NCI-H1436 (cell line): ENCODE measurements around the gene TST.
A peak's percentile ranks its signal among the peaks of the same experiment; 100 is the strongest.

Experiments
- DNase-seq: peaks from one replicate; lab custom pipeline; 2025; lab: John Stamatoyannopoulos, UW

TST gene

DNA sequence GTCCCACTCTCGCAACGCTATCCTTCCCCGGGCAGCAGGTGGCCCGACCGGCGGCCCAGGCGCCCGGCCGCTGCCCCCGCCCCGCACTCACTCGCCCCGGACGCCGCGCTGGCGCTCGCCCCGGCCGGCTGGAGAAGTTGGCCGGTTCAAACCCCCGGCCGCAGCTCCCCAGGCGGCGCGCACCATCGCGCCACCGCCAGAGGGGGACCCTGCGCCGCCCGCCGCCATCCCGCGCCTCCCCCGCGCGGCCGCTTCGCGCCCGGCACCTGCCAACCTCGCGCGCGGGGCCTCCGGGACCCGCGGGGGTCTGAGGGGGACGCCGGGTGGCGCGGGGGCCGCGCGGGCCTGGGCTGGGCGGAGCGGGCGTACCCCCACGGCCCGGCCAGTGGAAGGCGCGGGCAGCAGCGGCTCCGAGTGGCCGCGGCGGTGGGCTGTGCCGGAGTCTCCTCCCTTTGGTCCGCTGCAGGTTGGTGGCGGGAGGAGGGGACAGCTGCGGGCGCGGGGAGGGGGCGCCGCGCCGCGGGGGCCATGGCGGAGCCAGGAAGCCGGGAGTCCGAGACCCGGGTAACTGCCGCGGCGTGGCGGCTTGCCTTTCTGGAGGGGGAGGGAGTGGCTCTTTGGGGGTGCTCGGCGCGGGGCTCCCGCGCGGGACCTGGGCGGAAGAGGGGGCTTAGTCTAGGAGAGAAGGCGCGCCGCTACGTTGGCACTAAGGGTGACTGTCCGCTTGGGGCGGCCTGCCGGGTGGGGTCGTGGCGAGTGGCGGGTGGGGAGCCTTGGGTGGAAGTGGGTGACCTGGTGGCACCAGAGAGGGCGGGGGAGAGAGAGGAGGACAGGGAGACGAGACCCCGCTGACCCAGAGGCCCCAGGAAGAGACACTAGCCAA lies at the start of gene TST, which contains the start of gene MPST:
Gene TST (minus strand): TSS at position 139 of the 883 bp plus-strand sequence. CDS start 715 bp downstream, outside the sequence.
Gene MPST (plus strand): TSS at position 434 of the 883 bp plus-strand sequence. CDS start 95 bp downstream, at position 529.
- peak; percentile 30 for DNase-seq

DNA sequence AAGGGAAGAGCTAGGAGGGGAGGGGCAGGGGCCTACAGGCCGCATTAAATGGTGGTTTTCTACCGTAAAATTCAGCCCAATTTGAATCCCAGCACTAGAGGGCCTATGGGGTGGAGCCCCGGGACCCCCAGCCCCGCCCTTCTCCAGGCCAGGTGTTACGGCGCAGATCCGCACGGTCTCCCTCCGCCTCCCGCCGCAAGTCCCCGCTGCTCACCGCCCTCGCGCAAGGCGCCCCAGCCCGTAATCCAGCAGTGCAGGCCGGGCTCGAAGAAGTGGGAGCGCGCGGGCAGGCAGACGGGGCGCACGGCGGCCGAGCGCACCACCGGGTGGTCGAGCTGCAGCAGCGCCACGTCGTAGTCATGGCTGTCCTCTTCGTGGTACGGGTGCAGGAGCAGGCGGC lies 49.6 kb upstream of the TST start:
- DNase-seq, result no peak

DNA sequence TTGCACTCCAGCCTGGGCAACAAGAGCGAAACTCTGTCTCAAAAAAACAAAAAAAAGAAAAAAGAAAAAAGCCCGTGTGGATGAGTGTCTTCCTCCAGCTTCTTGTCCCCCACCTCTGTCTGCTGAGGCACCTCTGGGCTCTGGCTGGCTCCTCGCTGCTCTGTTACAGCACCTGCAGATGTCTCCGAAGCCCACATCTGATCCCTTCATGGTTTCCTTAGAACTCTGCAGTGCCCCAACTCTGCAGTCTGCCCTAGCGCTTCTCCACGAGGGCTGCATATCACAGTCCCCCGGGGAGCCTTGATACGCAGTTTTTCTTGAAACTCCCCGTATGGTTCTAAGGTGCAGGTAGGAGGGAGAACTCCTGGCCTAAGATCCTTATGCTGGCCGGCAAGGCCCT lies 48.2 kb upstream of the TST start:
- no peak for DNase-seq

DNA sequence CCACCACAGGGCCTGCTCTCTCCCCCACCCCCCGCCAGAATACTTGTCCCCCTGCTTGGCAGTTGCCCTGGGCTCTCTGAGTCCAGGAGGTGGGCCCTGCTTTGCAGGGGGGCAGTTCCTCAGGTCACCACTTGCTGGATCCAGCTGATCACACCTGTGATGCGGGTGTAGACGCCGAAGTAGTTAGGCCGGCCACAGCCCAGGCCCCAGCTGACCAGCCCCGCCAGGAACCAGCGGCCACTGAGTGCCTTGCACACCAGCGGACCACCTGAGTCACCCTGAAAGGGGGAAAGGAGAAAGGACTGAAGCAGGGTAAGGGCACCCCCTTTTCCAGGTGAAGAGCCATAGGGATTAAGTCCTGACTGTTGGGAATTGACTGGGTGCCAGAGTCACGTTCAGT lies 46.7 kb upstream of the TST start:
- no peak for DNase-seq

DNA sequence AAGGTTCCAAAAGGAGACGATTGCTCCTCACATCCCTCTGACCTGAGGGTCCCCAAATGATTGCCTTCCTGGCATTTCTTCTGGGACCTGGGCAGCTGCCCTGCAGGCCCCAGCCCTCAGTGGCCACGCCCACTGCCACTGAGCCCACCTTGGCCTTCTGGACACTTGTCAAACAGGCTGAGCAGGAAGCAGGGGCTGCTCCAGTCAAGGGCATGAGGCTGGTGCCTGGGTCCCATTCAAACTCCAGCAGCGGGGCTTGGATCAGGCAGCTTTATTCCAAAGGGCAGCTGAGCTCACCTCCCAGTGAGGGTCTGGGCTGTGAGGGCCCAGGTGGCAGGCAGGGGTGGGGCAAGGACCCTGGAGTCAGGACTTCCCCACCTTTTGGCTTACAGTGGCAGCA lies 45.9 kb upstream of the TST start:
- DNase-seq, result no peak

GRCh38 chr22:37064553-37064952 lies 45.3 kb upstream of the TST start:
- no peak for DNase-seq

- DNase-seq, result peak; percentile 83
These were observed 44.5 kb upstream of the TST start for GRCh38 chr22:37063431-37064420.

- DNase-seq, result no peak
These were observed 43.6 kb upstream of the TST start for GRCh38 chr22:37062702-37063381.

GRCh38 chr22:37062376-37062675 lies 43.1 kb upstream of the TST start:
- no peak for DNase-seq

DNA sequence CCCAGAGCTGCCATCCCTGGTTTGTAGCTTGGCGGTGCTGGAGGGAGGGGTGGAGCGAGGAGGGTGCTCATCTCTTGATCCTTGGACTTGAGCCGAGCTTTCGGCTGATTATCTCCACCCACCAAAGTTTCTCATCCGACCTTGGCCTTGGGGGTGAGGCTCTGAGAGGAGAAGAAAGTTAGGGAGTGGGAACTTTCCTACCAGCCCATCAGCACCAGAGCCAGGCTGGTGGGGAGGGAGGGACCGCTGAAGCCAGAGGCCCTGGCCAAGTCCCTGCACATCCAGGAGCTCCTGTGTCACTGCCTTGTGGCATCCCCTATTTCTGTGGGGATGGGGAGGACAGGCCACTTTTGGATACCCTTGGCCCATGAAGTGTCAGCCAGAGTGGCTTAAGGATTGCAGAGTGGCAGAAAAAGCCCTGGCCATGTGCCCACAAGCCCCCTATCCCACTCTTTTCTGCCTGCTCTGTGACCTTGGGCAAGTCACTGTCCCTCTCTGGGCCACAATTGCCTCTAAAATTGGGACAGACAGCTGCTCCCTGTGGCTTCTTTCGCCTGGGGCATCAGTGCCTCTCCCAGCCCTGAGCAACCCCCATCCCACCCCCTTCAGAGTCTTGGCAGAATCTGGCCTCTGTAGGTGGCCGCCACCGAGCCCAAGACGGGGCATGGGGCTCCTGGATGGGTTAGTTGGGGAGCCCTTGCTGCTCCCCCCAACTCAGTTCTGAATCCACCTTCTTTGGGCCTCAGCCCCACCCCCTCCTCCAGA lies 42.5 kb upstream of the TST start:
- no peak for DNase-seq

DNA sequence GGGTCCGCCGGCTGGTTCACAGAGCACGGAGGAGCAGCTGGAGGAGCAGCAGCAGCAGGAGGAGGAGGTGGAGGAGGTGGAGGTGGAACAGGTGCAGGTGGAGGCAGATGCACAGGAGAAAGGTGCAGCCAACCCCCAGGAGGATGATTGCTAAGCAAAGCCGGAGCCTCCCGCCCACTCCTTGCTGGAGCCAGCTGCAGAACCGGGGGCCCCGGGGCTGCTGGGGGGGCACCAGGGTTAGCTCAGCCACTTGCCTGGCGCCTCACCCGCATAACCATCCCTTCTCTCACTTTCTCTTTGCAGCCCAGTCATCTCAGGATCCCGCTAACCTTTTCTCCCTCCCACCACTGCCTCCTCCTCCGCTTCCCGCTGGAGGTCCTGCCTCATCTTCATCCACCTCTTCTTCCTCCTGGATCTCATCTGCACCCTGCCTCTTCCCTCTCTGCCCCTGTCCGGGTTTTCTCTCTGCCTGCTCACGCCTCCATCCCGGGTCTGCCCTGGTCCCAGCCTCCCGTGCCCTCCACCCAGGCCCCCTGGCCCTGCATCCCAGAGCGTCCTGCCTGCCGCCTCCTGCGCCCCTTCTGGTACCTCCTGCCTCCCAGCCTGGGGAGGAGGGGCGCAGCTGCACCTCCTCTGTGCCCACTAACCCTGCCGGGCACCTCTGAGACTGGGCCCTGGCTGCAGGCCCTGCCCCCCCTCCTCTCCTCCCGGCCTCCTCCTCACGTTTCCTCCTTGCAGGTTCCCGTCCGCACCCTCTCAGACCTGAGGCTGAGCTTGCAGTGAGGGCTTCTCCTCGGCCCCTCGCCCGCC lies 41.8 kb upstream of the TST start:
- DNase-seq, result peak; percentile 52

DNA sequence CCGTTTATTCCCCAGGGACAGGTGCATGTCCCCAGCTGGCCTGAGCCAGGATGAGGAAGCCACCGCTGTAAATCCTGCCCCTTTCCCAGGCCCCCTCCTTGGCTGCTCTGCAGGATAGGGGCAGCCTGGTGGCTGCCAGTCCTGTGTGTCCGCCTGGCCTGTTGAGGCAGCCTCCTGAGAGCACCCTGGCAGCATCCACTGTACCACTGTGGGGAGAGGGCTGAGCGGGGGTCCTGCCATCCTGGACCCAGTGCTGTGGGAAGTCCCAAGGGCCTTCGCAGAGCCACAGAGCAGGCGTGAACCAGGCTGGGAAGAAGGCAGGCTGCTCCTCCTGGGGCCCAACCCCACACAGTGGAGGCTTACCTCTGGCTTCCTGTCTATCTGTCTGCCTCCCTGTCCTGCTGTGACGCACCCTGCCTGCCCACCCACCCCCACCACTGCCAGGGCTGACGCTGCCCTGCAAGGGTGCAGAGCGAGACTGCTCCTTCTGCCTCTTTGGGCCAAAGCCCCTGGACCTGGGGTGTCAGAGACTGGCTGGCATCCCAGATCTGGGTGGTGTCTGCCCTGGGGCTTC lies 40.7 kb upstream of the TST start:
- DNase-seq, result no peak

GRCh38 chr22:37058917-37059701 lies 39.9 kb upstream of the TST start:
- DNase-seq, result no peak

- DNase-seq, result no peak
These were observed 38.7 kb upstream of the TST start for GRCh38 chr22:37057796-37058510.

GRCh38 chr22:37057226-37057625 lies 38.0 kb upstream of the TST start:
- no peak for DNase-seq

GRCh38 chr22:37056246-37056645 lies 37.0 kb upstream of the TST start:
- no peak for DNase-seq

- DNase-seq, result no peak
These were observed 35.5 kb upstream of the TST start for GRCh38 chr22:37054600-37055365.

- peak; percentile 44 for DNase-seq
These were observed 34.8 kb upstream of the TST start for GRCh38 chr22:37054056-37054395.
